HG03064 (cell line): ENCODE results near the gene SLC2A10.

Source experiments
- ATAC-seq: cut with Tn5 transposase; IDR thresholded peaks from one replicate; pipeline ENCODE4 v1.9.1; 2021; ENCODE audit warnings: low read depth; ENCODE audit not compliant: unreplicated experiment

SLC2A10 gene

DNA sequence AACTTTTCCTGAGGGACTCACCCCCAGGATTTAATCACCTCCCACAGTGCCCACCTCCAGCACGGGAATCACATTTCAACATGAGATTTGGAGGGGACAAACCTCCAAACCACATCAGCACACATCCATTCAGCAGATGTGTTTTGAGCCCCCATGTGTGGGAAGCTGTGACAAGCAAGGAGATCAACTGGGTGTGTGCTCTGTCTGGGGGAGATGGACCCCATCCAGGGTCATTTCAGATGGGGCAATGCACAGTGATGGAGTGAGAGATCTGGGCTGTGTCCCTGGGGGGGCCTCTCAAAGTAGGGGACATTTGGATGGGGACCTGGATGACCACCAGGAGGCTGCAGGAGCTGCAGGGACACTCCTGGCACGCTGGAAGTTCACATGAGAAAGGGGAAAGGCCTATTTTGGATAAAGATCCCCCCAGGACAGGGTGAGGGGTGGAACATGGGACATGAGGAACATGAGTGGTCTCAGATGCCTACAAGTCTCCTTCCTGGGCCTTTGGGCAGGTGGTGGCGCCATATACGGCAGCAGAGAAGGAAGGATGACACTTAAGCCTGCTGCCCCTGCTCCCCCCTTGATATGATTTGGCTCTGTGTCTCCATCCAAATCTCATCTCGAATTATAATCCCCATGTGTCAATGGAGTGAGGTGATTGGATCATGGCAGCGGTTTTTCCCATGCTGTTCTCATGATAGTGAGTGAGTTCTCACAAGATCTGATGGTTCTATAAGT lies 49.6 kb downstream of the SLC2A10 start:
- ATAC-seq: no peak

DNA sequence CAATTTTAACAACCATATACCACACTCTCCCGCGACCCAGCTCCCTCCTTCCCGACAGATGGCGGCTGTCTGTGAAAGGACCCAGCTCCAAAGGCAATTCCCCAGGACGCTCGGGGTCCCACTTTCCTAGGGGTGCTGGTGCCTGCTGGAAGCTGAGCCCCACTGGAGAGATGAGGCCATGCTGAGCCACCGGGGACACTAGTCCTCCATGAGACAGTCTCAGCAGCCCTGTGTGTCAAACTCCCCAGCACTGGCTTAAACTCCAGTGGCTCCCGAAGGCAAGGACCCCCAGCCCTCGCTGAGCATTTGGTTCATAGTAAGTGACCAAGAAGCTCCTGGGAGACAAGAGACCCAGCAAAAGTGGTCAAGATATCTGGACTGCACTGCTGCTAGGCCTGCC lies 52.1 kb downstream of the SLC2A10 start:
- no peak for ATAC-seq

DNA sequence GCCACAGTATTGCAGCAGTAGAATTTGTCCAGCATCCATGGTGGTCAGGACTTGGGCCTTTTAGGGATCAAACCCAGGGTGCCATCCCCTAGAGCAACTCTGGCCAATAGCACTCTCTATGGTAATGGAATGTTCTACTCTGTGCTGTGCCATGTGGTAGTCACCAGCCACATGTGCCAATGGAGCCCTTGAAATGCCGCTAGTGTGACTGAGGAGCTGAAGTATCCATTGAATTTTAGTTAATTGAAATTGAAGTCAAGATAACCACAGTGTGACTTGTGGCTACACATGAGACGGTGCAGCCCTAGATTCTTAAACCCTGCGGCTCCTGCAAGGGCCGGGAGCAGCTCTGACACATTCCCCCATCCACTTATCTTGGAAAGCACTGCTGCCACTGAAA lies 54.6 kb downstream of the SLC2A10 start:
- ATAC-seq: no peak

DNA sequence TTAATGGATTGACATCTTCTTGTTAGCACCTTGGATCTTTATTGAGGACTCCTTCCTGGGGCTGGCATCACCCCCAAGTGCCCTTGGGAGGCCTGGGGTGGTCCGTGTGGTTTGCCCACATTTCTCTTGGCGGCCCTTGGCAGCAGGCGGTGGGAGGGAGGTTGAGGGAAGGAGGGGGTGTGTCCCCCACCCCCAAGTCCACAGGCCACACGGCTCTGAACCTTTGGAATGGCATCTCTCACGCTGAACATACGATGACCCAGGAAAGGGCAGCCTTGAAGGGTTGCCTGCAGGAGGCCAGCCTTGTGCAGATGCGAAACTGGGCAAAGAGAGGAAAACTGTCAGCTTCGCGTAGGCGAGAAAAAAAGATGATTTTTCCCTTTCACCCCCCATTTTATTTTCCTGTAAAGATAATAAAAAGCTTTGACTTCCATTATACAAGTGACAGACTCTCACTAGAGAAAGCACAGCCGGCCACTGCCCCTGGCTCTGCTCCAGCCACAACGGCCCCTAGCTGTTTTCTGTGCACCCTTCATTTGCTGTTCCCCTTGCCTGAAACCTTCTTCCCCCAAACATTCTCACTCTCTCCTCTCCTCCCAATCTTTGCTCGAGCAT lies 56.2 kb downstream of the SLC2A10 start:
- no peak for ATAC-seq

DNA sequence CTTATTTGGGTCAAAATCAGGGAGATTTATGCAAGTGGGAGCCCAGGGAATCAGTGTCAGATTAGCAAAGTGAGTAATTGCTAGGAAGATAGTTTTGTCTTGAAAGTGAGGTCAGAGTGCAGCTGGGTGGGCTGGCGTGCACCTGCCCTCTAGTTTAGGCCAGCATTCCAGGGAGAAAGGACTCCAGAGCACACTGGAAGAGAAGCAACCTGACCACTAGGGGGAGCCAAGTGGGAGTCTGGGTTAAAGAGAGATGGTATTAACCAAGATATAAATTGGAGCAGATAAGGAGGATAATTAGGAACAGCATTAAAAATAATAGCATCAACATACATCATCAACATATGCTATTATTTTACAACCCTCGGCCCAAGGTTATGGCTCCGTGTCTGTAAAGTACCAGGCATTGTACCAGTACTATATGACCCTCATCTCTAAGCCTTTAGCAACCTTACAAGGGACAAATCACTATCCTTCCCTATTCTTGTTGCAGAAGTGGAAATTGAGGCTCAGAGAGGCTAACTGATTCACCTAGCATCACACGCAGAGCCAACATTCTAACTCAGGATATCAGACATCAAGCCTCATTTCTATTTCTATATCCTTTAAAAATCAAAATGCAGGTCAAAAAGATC lies 57.8 kb downstream of the SLC2A10 start:
- no peak for ATAC-seq

DNA sequence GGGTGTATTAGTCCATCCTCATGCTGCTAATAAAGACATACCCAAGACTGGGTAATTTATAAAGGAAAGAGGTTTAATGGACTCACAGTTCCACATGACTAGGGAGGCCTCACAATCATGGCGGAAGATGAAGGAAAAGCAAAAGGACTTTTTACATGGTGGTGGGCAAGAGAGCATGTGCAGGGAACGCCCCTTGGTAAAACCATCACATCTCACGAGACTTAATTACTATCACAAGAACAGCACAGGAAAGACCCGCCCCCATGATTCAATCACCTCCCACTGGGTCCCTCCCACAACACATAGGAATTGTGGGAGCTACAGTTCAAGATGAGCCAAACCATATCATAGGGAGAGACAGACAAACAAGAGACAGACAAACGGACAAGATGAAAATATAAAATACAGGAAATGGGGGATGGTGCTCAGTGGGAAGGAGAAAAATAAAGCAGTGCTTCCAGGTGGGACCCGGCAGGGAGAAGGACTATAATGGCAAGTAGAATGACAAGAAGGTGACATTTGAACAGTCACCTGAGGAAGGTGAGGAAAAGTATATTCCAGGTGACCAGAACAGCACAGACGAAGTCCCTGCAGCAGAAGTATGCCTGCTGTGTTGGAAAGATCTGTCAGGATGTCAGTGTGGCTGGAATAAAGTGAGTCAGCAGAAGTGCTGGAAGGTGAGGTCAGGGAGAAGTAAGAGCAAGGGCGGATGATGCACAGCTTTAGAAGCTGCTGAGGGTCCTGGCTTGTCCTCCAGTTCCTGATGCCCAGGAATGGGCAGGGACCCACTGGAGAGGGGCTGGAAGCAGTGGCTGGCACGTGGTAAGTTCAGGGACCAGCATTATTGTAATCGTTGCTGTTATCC lies 61.1 kb downstream of the SLC2A10 start:
- no peak for ATAC-seq

DNA sequence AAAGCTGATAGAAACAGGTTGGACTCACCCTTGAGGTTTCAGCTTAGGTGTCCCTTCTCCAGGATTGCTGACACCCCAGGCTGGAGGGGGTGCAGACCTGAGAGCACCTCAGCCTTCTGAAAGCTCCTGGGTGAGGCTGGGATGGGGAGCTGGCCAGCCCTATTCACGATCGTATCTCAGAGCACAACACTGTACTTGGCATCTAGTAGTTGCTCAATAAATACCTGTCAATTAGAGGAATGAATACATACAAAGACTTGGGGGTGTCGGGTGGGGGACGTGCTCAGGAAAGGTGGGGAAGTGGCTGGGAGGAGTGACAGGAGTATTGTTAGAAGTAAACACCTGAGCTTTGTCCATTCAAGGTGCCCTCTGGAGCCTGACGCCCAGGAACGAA lies 61.7 kb downstream of the SLC2A10 start:
- ATAC-seq: no peak

DNA sequence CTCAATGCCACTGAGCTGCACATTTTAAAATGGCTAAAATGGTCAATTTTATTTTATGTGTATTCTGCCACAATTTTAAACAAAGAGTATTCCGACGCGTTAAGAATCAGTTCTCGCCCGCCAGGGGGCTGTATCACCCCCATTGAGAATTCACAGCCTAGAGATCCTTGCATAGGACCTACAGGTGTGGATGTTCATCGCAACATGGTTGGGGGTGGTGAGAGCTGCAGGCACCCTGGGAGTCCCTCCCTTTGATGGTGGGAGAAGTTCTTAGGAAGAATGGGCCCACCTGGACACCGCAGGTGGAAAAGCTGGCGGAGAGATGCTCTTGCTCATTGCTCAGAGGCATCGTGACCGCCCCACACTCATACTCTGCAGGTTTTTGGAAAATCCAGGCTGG lies 63.5 kb downstream of the SLC2A10 start:
- ATAC-seq: no peak

DNA sequence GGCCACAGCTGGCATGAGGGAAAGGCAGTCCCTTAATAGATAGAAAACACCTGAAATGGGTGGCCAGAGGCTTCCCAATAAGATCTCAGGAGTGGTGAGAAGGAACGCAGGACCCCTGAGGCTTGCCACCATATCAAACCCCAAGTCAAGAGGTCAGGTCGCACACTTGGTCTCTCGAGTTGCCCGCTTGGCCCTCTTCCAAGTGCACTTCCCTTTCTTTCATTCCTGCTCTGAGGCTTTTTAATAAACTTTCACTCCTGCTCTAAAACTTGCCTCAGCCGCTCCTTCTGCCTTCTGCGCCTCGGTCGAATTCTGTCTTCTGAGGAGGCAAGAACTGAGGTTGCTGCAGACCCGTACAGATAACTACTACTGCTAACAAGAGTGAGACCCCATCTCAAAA lies 64.2 kb downstream of the SLC2A10 start:
- ATAC-seq: no peak

DNA sequence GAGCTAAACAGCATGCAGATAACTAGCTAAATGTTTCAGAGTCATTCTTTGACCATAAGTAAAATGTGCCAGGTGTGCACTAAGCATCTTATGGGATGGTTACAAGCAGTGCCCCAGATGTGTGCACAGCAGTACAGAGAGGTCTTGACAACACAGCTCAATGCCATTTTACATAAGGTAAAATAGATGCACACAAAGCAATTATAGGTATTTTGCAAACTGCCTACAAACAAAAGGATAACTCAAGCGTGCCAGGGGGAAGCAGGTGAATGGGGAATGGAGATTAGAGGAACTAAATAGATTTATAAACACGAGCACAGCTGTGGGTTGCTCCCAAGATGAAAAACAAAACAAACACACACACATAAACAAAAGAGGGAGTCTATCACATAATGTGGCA lies 64.8 kb downstream of the SLC2A10 start:
- no peak for ATAC-seq

DNA sequence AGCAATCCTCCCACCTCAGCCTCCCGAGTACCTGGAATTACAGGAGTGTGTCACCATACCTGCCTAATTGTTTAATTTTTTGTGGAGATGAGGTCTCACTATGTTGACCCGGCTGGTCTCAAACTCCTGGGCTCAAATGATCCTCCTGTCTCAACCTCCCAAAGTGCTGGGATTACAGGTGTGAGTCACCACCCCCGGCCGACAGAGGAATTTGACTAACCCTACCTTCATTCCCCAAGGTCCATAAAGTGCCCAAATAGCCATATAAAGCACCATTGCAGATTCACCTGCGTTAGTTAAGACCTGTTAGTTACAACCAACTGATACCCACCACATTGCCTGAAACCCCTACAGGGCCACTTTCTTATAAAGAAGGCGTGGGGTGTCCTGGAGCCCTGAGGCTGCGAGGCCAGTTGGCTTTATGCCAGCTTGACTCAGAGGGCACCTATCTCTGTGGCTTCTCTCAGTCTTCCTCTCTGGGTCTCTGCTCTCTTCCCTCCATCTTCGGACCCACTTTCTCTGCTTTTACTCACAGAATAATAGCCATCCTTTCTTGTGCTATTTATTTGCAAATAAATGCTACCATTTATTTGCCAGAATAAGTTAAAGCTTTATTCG lies 65.6 kb downstream of the SLC2A10 start:
- ATAC-seq: no peak

DNA sequence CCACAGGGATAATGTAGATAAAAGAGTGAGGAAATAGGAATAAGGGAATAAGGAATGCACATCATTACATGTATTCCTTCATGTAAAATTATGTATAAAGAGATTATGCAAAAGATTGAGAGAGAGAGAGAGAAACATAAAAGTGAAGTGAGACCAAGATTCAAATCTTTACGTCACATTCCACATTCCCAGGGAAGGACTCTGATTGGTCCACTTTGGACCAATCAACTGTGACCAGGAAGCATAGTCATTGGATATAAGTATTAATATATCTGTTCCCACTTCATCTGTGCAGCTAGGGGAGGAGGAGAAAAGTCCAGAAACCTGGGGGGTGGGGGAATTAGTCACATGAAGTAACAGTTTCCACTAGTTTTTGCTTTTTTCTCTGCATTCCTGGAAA lies 66.4 kb downstream of the SLC2A10 start:
- no peak for ATAC-seq

DNA sequence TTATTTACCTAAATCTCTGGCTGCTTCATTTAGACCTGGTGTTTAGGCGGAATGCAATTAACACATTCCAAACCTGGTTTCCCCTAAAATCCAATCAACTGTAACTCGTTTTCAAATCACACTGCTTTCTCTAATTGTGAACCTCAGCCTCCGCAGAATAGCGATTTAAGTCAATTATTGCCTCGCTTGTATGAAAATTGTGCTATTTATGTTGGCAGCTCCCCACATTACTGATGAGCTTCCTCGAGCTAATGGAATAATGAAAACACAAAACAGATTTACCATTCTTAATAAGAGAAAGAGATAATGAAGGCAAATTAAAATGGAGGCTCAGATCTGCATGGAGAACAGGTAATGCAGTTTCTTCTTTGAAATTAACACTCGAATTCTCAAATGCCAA lies 67.9 kb downstream of the SLC2A10 start:
- no peak for ATAC-seq

DNA sequence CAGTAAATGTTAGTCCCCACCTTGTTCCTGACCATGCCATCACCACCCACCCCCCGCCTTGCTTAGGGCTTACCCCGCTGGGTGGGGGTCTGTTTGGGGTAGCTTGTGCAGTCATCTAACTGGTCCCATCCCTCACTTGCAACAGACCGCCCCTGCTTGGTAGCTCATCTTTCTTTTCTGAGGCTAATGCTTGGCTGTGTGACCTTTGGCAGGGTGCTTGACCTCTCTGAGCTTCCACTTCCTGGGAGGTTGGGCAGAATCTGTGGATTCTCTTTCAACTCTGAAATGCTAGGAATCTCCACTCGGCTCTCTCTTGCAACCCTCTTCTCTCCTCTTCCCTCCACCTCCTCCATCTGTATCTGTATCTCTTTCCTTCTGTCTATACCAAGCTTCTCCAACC lies 70.4 kb downstream of the SLC2A10 start:
- no peak for ATAC-seq

DNA sequence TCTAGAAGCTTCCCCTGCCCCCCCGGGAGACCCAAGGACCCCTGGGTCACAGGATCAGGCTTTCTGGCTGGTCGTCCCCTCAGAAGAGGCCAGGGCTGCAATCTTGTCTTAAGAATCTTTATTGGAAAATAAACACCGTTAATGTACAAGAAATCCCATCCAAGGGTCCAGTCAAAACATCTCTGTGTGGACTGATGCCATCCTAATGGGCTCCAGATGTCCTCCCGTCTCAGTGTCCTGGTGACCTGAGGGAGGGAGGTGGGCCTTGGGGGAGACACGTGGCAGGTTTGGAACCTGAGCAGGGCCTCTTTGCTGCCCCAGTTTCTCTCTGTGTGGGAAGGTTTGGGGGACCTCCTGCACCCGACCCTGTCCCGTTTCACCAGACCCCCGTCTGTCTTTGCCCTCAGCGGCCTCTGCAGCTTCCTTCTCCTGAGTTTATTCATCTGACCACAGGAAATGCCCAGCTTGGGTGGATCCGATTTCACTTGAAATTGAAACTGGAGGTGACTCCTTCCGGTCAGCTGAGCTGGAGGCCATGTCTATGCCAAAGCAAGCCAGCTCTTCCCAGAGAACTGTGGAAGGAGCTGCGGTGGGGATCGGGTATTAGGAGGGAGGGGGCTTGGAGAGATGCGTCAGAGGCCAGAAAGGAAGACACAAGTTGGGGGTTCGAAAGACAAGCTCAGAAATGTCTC lies 75.1 kb downstream of the SLC2A10 start:
- no peak for ATAC-seq
